ENCODE measurements around the gene TARS3. TPM values are rescaled to one million over a fixed set of nuclear protein-coding genes. Genes with fewer than 3 reads are reported as not detected.
"Not testable (repeated sequence)": the region's sequence is repeated elsewhere in the genome, so short reads cannot be mapped to it uniquely, and the experiment has no call there.

Gene TARS3
- total and polyA plus RNA-seq, 10 donors, result 5.0 to 31.0 (median 16.7) TPM

- DNase-seq, result no peak
- Histone ChIP-seq H3K9me3 (no peaks in the 10 kb centered on the region), H3K27ac (no peak overlapping the region), H3K4me3 (no peak overlapping the region), H3K4me1 (peaks cover 0 to 23% (median 15%) of the 10 kb centered on the region in 6 donors), H3K27me3 (replicated peaks in 1 of 7) (no peaks in the 10 kb centered on the region), H3K36me3 (peaks cover 0 to 51% (median 2%) of the 10 kb centered on the region in 6 donors)
- no peak for TF ChIP-seq POLR2A (IDR thresholded peaks at IDR 0.05)
- no peak for TF ChIP-seq POLR2AphosphoS5 (IDR thresholded peaks at IDR 0.05)
- no peak for TF ChIP-seq CTCF (IDR thresholded peaks at IDR 0.05 in 8 of 11, conservative IDR thresholded peaks at IDR 0.05 in 3 of 11)
- 93 to 98% (median 95%) methylated on average over 10 of the region's 10 CpGs for WGBS, 5 donors
- intact Hi-C loops (cut with DNase I; ENCODE audit: low total_unique reads), result no loop called here
Observed at GRCh38 chr15:101657171-101657570, 67.1 kb downstream of the TARS3 start.

- peaks cover 0 to 36% (median 1%) of the 10 kb centered on the region in 6 donors for H3K36me3 ChIP-seq
- H3K9me3 ChIP-seq; intact Hi-C loops (cut with DNase I; ENCODE audit: low total_unique reads); H3K27me3 ChIP-seq (replicated peaks in 1 of 7); DNase-seq; H3K4me3 ChIP-seq: not testable (repeated sequence)
- H3K27ac ChIP-seq, result peak overlapping the region in 1 of 8 donors; percentile 99
- peak in 1 of 11 experiments; percentile 19 for TF ChIP-seq CTCF (IDR thresholded peaks at IDR 0.05 in 8 of 11, conservative IDR thresholded peaks at IDR 0.05 in 3 of 11)
- 79 to 88% (median 86%) methylated on average over 10 of the region's 10 CpGs for WGBS, 5 donors
- peaks cover 17 to 42% (median 32%) of the 10 kb centered on the region in 6 donors for H3K4me1 ChIP-seq
Observed at GRCh38 chr15:101654624-101655337, 69.5 kb downstream of the TARS3 start.

GRCh38 chr15:101654171-101654570 lies 70.1 kb downstream of the TARS3 start:
- no peak for TF ChIP-seq CTCF (IDR thresholded peaks at IDR 0.05 in 8 of 11, conservative IDR thresholded peaks at IDR 0.05 in 3 of 11)
- Histone ChIP-seq H3K27me3 (replicated peaks in 1 of 7) (no peaks in the 10 kb centered on the region), H3K36me3 (peaks cover 0 to 36% (median 4%) of the 10 kb centered on the region in 6 donors), H3K4me3 (no peak overlapping the region), H3K4me1 (peaks cover 22 to 48% (median 38%) of the 10 kb centered on the region in 6 donors), H3K27ac (peak overlapping the region in 1 of 8 donors; percentile 99), H3K9me3 (no peaks in the 10 kb centered on the region)
- WGBS, 5 donors, result 58 to 77% (median 64%) methylated on average over 8 of the region's 8 CpGs
- DNase-seq, result no peak
- intact Hi-C loops (cut with DNase I; ENCODE audit: low total_unique reads), result no loop called here

- DNase-seq, result peak; percentile 72
- intact Hi-C loops (cut with DNase I; ENCODE audit: low total_unique reads), result no loop called here
- peaks cover 0 to 41% (median 15%) of the 10 kb centered on the region in 6 donors for H3K36me3 ChIP-seq
- peak overlapping the region; percentile 98 to 100 (median 99) for H3K27ac ChIP-seq
- H3K4me3 ChIP-seq, result peak overlapping the region; percentile 50 to 98 (median 80)
- TF ChIP-seq CTCF (IDR thresholded peaks at IDR 0.05 in 8 of 11, conservative IDR thresholded peaks at IDR 0.05 in 3 of 11), result no peak
- TF ChIP-seq POLR2A (IDR thresholded peaks at IDR 0.05), result no peak
- TF ChIP-seq POLR2AphosphoS5 (IDR thresholded peaks at IDR 0.05), result no peak
- 33 to 44% (median 37%) methylated on average over 35 to 42 of the region's 42 CpGs for WGBS, 5 donors
- no peaks in the 10 kb centered on the region for H3K27me3 ChIP-seq (replicated peaks in 1 of 7)
- peaks cover 22 to 61% (median 45%) of the 10 kb centered on the region in 6 donors for H3K4me1 ChIP-seq
- no peaks in the 10 kb centered on the region for H3K9me3 ChIP-seq
Observed at GRCh38 chr15:101652786-101653430, 71.4 kb downstream of the TARS3 start.
